NCI-H1092 treated with DMSO at 0.1 percent for 48 hours (cell line): Measurements from ENCODE around the gene PRKCZ.

Source experiments
- DNase-seq: peaks from one replicate; lab custom pipeline; 2025; lab: John Stamatoyannopoulos, UW

Gene PRKCZ

GRCh38 chr1:2049718-2050431 is at the start of gene PRKCZ:
TSS of gene PRKCZ (plus strand) at chr1:2050411. CDS start at chr1:2050631, 220 bp downstream.
- DNase-seq, result no peak

GRCh38 chr1:2000432-2000831 is 49.8 kb upstream of the PRKCZ start:
- no peak for DNase-seq

- DNase-seq, result no peak
Observed at GRCh38 chr1:2000850-2001249, 49.4 kb upstream of the PRKCZ start.

- no peak for DNase-seq
Observed at GRCh38 chr1:2001773-2002411, 48.3 kb upstream of the PRKCZ start.

- peak; percentile 0 for DNase-seq
Observed at GRCh38 chr1:2003541-2004131, 46.6 kb upstream of the PRKCZ start, which contains the start of gene CFAP74. TSS of gene CFAP74 (minus strand) at chr1:2003786. CDS start at chr1:1990956, 12,830 bp downstream.

- DNase-seq, result no peak
Observed at GRCh38 chr1:2004856-2005255, 45.4 kb upstream of the PRKCZ start.

GRCh38 chr1:2009101-2010053 is 40.8 kb upstream of the PRKCZ start:
- DNase-seq, result no peak

GRCh38 chr1:2014181-2014580 is 36.0 kb upstream of the PRKCZ start:
- no peak for DNase-seq

GRCh38 chr1:2014741-2015735 is 35.2 kb upstream of the PRKCZ start:
- DNase-seq, result no peak

- DNase-seq, result no peak
Observed at GRCh38 chr1:2016123-2016522, 34.1 kb upstream of the PRKCZ start.

GRCh38 chr1:2018217-2019171 is 31.7 kb upstream of the PRKCZ start:
- DNase-seq, result no peak

- no peak for DNase-seq
Observed at GRCh38 chr1:2019172-2019543, 31.1 kb upstream of the PRKCZ start, which contains the start of gene GABRD. TSS of gene GABRD (plus strand) at chr1:2019345. CDS start at chr1:2019424, 79 bp downstream.

GRCh38 chr1:2019571-2020309 is 30.5 kb upstream of the PRKCZ start:
- no peak for DNase-seq

- DNase-seq, result no peak
Observed at GRCh38 chr1:2020310-2020655, 29.9 kb upstream of the PRKCZ start.

GRCh38 chr1:2021550-2021949 is 28.7 kb upstream of the PRKCZ start:
- no peak for DNase-seq

GRCh38 chr1:2022063-2022770 is 28.0 kb upstream of the PRKCZ start:
- DNase-seq, result no peak

GRCh38 chr1:2023187-2023586 is 27.0 kb upstream of the PRKCZ start:
- no peak for DNase-seq

- DNase-seq, result no peak
Observed at GRCh38 chr1:2024451-2024850, 25.8 kb upstream of the PRKCZ start.
